HFFc6 (cell line): ENCODE measurements around the gene PICALM. TPM values are rescaled to one million over a fixed set of nuclear protein-coding genes. Genes with fewer than 3 reads are reported as not detected.

Source experiments
- DNase-seq: peaks from one replicate; pipeline ENCODE4 v3.0.0-alpha.2; 2018
- H3K27ac Mint-ChIP-seq: 2 replicates; pipeline ENCODE4 v1.8.0; 2020; ENCODE audit warnings: mild to moderate bottlenecking, mixed read lengths
- H3K27me3 Mint-ChIP-seq: 2 replicates; pipeline ENCODE4 v1.8.0; 2021; ENCODE audit warnings: mild to moderate bottlenecking, moderate library complexity, mixed read lengths; ENCODE audit not compliant: insufficient read depth
- H3K36me3 Mint-ChIP-seq: 2 replicates; pipeline ENCODE4 v1.8.0; 2021; ENCODE audit warnings: low read depth, mixed read lengths
- H3K4me1 Mint-ChIP-seq: 2 replicates; pipeline ENCODE4 v1.8.0; 2020; ENCODE audit warnings: low read depth, mixed read lengths
- H3K4me3 Mint-ChIP-seq: 2 replicates; pipeline ENCODE4 v1.8.0; 2020; ENCODE audit warnings: mild to moderate bottlenecking, moderate library complexity, mixed read lengths
- H3K9me3 Mint-ChIP-seq: 2 replicates; pipeline ENCODE4 v1.8.0; 2020; ENCODE audit warnings: mild to moderate bottlenecking, mixed read lengths
- total RNA-seq, 6 experiments: library from RNA; stranded (reverse); fragmentation: NEBNext Ultra II Directional; extraction: Animal tissue kit (Norgen Biotek cat#: 25700); gene quantifications; 2 replicates in 1 of 6; 3 replicates in 5 of 6; pipeline ENCODE4 v1.2.3, GENCODE V29; 2021
- TF ChIP-seq, protein P1 (sequence below): fragments of 200-600 bp; sonication (generic); IDR thresholded peaks from 2 replicates; pipeline ENCODE4 v1.5.0; 2021; ENCODE audit warnings: antibody characterized with exemption, mild to moderate bottlenecking

The PICALM gene
- total RNA-seq, 6 experiments from 2014 or later: 193 to 267 (median 244) TPM

DNA sequence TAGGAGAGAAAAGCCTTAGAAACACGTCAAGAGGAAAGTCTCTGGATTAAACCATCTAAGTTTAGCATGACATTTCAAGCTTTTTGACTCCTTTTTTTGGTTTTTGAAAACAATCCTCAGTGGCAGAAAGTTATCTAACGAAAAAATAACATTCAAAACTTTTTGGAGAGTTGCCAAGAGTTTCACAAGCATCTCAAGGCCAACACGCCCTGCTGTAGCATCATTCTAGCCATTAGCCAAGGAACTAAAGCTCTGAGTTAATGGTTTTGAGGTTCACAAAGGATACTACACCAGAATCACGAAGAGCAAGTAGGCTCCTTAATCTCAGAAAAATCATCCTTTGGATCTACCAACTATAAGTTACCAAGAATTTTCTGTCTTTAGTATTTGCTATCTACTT, 94.8 kb downstream of the PICALM start:
- no peaks in the 10 kb centered on the region for H3K9me3 Mint-ChIP-seq
- no peak overlapping the region for H3K4me3 Mint-ChIP-seq
- no peaks in the 10 kb centered on the region for H3K27me3 Mint-ChIP-seq
- peaks cover 38% of the 10 kb centered on the region for H3K36me3 Mint-ChIP-seq
- no peak for DNase-seq
- TF ChIP-seq, protein P1, sequence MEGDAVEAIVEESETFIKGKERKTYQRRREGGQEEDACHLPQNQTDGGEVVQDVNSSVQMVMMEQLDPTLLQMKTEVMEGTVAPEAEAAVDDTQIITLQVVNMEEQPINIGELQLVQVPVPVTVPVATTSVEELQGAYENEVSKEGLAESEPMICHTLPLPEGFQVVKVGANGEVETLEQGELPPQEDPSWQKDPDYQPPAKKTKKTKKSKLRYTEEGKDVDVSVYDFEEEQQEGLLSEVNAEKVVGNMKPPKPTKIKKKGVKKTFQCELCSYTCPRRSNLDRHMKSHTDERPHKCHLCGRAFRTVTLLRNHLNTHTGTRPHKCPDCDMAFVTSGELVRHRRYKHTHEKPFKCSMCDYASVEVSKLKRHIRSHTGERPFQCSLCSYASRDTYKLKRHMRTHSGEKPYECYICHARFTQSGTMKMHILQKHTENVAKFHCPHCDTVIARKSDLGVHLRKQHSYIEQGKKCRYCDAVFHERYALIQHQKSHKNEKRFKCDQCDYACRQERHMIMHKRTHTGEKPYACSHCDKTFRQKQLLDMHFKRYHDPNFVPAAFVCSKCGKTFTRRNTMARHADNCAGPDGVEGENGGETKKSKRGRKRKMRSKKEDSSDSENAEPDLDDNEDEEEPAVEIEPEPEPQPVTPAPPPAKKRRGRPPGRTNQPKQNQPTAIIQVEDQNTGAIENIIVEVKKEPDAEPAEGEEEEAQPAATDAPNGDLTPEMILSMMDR: no peak
- peaks cover 12% of the 10 kb centered on the region for H3K4me1 Mint-ChIP-seq
- H3K27ac Mint-ChIP-seq: no peak overlapping the region; the same call in 1 of the 2 replicates

DNA sequence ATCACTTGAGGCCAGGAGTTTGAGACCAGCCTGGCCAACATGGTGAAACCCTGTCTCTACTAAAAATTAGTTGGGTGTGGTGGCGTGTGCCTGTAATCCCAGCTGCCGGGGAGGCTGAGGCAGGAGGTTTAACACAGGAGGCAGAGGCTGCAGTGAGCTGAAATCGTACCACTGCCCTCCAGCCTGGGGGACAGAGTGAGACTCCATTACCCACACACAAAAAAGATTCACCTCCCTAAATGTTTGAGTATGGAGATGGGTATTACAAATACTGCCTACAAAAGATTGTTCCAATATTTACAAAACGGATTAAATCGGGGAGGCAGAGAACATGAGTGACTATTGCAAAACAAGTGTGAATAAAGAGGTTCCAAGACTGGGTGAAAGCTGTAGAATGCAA, 98.3 kb downstream of the PICALM start:
- no peak overlapping the region for H3K4me3 Mint-ChIP-seq
- TF ChIP-seq, protein P1: no peak
- H3K36me3 Mint-ChIP-seq: peaks cover 34% of the 10 kb centered on the region
- no peaks in the 10 kb centered on the region for H3K27me3 Mint-ChIP-seq
- no peaks in the 10 kb centered on the region for H3K9me3 Mint-ChIP-seq
- H3K4me1 Mint-ChIP-seq: peaks cover 32% of the 10 kb centered on the region
- DNase-seq: no peak
- H3K27ac Mint-ChIP-seq: no peak overlapping the region

DNA sequence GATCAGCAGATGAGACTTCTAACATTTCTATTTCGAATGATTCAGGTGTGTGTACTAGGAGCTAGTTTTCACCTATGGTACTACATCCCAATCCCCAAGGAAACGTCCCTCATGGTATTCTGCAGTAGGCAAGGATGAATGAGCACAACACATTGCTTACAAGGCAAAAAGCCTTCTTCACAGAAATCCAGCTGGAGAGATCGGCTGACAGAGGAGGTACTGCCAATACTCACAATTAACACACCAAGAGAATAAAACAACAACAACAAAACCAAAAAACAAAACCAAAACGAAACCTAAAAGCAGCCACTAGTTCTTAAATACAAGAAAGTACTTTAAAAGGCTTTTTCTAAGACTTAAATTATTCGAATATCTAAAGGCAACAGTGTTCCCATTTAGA, 101.4 kb downstream of the PICALM start:
- TF ChIP-seq, protein P1: no peak
- no peak for DNase-seq
- H3K27ac Mint-ChIP-seq: peak overlapping the region; percentile 38
- no peak overlapping the region; the same call in 1 of the 2 replicates for H3K4me3 Mint-ChIP-seq
- peaks cover 47% of the 10 kb centered on the region for H3K4me1 Mint-ChIP-seq
- peaks cover 45% of the 10 kb centered on the region for H3K36me3 Mint-ChIP-seq
- no peaks in the 10 kb centered on the region for H3K9me3 Mint-ChIP-seq
- no peaks in the 10 kb centered on the region for H3K27me3 Mint-ChIP-seq

DNA sequence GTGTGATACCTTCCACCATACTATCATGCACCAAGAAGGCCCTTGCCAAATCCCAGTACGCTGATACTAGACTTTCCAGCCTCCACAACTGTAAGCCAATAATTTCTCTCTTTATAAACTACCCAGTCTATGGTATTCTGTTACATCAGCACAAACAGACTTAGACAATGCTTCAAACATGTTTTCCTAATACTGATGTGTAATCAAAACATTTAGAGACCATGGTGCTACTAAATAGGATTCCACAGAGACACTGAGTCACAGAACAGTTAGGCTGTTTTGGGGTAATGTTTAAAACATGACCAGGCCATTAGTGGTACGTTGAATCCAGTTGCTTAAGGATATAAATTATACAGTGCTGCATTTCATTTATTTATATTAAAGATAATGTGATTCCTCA, 103.7 kb downstream of the PICALM start:
- DNase-seq: no peak
- Mint-ChIP-seq H3K9me3 (no peaks in the 10 kb centered on the region), H3K36me3 (peaks cover 43% of the 10 kb centered on the region), H3K27me3 (no peaks in the 10 kb centered on the region), H3K27ac (peak overlapping the region; percentile 24; the same call in 1 of the 2 replicates), H3K4me1 (peaks cover 60% of the 10 kb centered on the region), H3K4me3 (no peak overlapping the region)
- TF ChIP-seq, protein P1: no peak

DNA sequence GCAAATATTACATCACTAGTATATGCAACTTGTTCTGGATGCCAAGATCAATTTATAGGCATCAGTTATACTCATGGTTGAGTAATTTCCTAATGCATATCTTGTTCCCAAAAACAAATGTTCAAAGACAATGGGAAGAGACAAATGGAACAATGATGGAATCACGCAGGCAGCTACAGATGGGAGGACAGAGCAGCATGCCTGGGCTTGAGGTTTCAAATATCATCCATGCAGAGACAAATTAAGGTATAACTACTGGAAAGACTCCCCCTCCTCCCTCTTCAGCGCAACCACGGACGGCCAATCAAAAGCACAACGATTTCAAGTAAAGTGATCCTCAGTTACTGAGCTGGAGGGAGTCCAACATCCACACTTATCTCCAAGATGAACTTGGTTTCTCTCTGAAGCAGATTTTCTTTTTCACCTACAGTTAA, 106.9 kb downstream of the PICALM start:
- TF ChIP-seq, protein P1: no peak
- no peaks in the 10 kb centered on the region for H3K27me3 Mint-ChIP-seq
- no peaks in the 10 kb centered on the region for H3K9me3 Mint-ChIP-seq
- peaks cover 63% of the 10 kb centered on the region for H3K36me3 Mint-ChIP-seq
- peaks cover 40% of the 10 kb centered on the region for H3K4me1 Mint-ChIP-seq
- DNase-seq: no peak
- H3K4me3 Mint-ChIP-seq: no peak overlapping the region
- no peak overlapping the region; the same call in 1 of the 2 replicates for H3K27ac Mint-ChIP-seq

DNA sequence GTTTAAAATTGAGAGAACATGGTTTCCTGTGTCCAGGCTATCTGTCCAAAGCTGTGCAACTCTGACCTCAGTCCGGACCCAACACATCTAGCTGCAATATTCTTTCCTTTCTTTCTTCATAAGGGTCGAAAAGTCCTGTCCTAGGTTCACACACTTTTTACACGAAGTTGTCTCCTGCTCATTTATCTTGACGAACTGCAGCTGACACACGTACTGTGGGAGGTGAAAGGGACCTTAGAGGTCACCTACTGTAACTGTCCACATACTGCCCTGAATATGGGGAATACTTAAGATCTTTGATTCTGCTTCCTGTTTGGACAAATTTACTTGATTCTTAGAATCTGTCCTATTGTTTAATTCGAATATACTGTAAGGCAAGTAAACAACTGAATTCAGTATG, 107.8 kb downstream of the PICALM start:
- H3K4me1 Mint-ChIP-seq: peaks cover 48% of the 10 kb centered on the region
- no peaks in the 10 kb centered on the region for H3K27me3 Mint-ChIP-seq
- TF ChIP-seq, protein P1: no peak
- peaks cover 63% of the 10 kb centered on the region for H3K36me3 Mint-ChIP-seq
- no peak overlapping the region for H3K4me3 Mint-ChIP-seq
- peak overlapping the region; percentile 27; the same call in 1 of the 2 replicates for H3K27ac Mint-ChIP-seq
- no peak for DNase-seq
- H3K9me3 Mint-ChIP-seq: no peaks in the 10 kb centered on the region
